H1 (cell line): ENCODE data around the gene F5. TPM values are rescaled to one million over a fixed set of nuclear protein-coding genes. Genes with fewer than 3 reads are reported as not detected.

Source experiments
- CTCF ChIA-PET: fragments of 300-600 bp; sonication (Branson Sonifier 250); formaldehyde crosslinking; loops from one replicate; lab custom pipeline; 2021; ENCODE audit not compliant: partially characterized antibody; lab: Charles Lee
- POLR2A ChIA-PET: fragments of 300-600 bp; sonication (Branson Sonifier 250); formaldehyde crosslinking; loops from one replicate; lab custom pipeline; 2021; ENCODE audit warnings: inconsistent platforms; ENCODE audit not compliant: partially characterized antibody; lab: Charles Lee
- DNase-seq, 2 experiments: peaks; one replicate each; pipeline versions ENCODE4 v3.0.0 to v3.0.0-alpha.2; 2010 to 2022; ENCODE audit warnings: low spot score in 2 of 2, low read depth in 1 of 2, mixed read lengths in 1 of 2
- FAIRE-seq: peaks from 2 replicates; lab custom pipeline; 2011; peaks lifted over from hg19 to GRCh38; lab: Jason Lieb, UNC
- H2AFZ ChIP-seq: 2 replicates; pipeline ENCODE4 v1.8.1; 2012; ENCODE audit warnings: low read length, inconsistent platforms
- H2AK5ac ChIP-seq: 2 replicates; pipeline ENCODE4 v1.6.1; 2013; ENCODE audit warnings: low read depth, low read length
- H2BK120ac ChIP-seq: replicated peaks from 2 replicates; pipeline ENCODE3; 2013; ENCODE audit warnings: low read depth, low read length, inconsistent platforms
- H2BK12ac ChIP-seq: 2 replicates; pipeline ENCODE4 v1.6.1; 2013; ENCODE audit warnings: low read depth, low read length
- H2BK15ac ChIP-seq: 2 replicates; pipeline ENCODE4 v1.6.1; 2013; ENCODE audit warnings: low read length
- H2BK20ac ChIP-seq: 2 replicates; pipeline ENCODE4 v1.6.1; 2013; ENCODE audit warnings: low read length
- H2BK5ac ChIP-seq: 2 replicates; pipeline ENCODE4 v1.6.1; 2013; ENCODE audit warnings: low read depth, low read length
- H3K14ac ChIP-seq: 2 replicates; pipeline ENCODE4 v1.6.1; 2013; ENCODE audit warnings: inconsistent platforms; ENCODE audit not compliant: insufficient read length
- H3K18ac ChIP-seq: 2 replicates; pipeline ENCODE4 v1.6.1; 2013; ENCODE audit warnings: low read length; ENCODE audit errors: extremely low read depth
- H3K23ac ChIP-seq: 2 replicates; pipeline ENCODE4 v1.6.1; 2013; ENCODE audit warnings: inconsistent platforms; ENCODE audit not compliant: insufficient read length
- H3K23me2 ChIP-seq: 2 replicates; pipeline ENCODE4 v1.6.1; 2013; ENCODE audit warnings: low read depth, low read length
- H3K27ac ChIP-seq: 2 replicates; pipeline ENCODE4 v1.6.1; 2011; ENCODE audit warnings: low read depth, low read length, inconsistent platforms
- H3K27me3 ChIP-seq, 4 experiments: replicated peaks in 1 of 4; 1 replicate in 1 of 4; 2 replicates in 3 of 4; pipeline versions ENCODE4 v1.6.1 to v1.8.1; 2011 to 2013; ENCODE audit warnings: low read length in 3 of 4, mild to moderate bottlenecking in 3 of 4, inconsistent platforms in 2 of 4, mixed read lengths in 2 of 4, moderate library complexity in 1 of 4; ENCODE audit not compliant: control insufficient read depth in 3 of 4, insufficient read depth in 3 of 4; ENCODE audit errors: extremely low read depth in 1 of 4
- H3K36me3 ChIP-seq, 4 experiments: 2 replicates each; pipeline versions ENCODE4 v1.6.1 to v1.8.1; 2011 to 2013; ENCODE audit warnings: mild to moderate bottlenecking in 4 of 4, low read length in 3 of 4, moderate library complexity in 2 of 4, control low read depth in 1 of 4, inconsistent platforms in 1 of 4; ENCODE audit not compliant: insufficient read depth in 4 of 4, control insufficient read depth in 2 of 4
- H3K4ac ChIP-seq: replicated peaks from 2 replicates; pipeline ENCODE3; 2013; ENCODE audit warnings: low read length, low read depth, mixed read lengths, inconsistent platforms; ENCODE audit not compliant: insufficient read length
- H3K4me1 ChIP-seq, 4 experiments: replicated peaks in 1 of 4; 1 replicate in 1 of 4; 2 replicates in 3 of 4; pipeline versions ENCODE4 v1.6.1 to v1.8.1; 2011 to 2013; ENCODE audit warnings: low read length in 3 of 4, inconsistent platforms in 2 of 4, mixed read lengths in 1 of 4; ENCODE audit not compliant: insufficient read depth in 4 of 4, control insufficient read depth in 3 of 4
- H3K4me2 ChIP-seq, 2 experiments: 2 replicates each; pipeline versions ENCODE4 v1.6.1 to v1.8.1; 2011 to 2013; ENCODE audit warnings: low read depth in 2 of 2, low read length in 2 of 2, control low read depth in 1 of 2, inconsistent platforms in 1 of 2, mild to moderate bottlenecking in 1 of 2; ENCODE audit not compliant: insufficient read depth in 1 of 2
- H3K4me3 ChIP-seq, 4 experiments: fragments of 200-600, 300-600 bp in 1 of 4; sonication (generic), shearing (Covaris generic), sonication (Bioruptor Twin) in 1 of 4; 2 replicates each; pipeline versions ENCODE4 v1.5.1 to v1.8.1; 2011 to 2016; ENCODE audit warnings: low read length in 4 of 4, low read depth in 3 of 4, control low read depth in 2 of 4, inconsistent platforms in 2 of 4, mild to moderate bottlenecking in 2 of 4, mixed read lengths in 1 of 4, moderate library complexity in 1 of 4; ENCODE audit not compliant: insufficient read depth in 2 of 4; ENCODE audit errors: extremely low read depth in 1 of 4
- H3K56ac ChIP-seq: replicated peaks from 2 replicates; pipeline ENCODE3; 2013; ENCODE audit warnings: low read depth, mild to moderate bottlenecking, mixed read lengths, low read length, inconsistent platforms; ENCODE audit not compliant: insufficient read length
- H3K79me1 ChIP-seq: 2 replicates; pipeline ENCODE4 v1.6.1; 2013; ENCODE audit warnings: low read depth, low read length, control low read depth
- H3K79me2 ChIP-seq, 2 experiments: 2 replicates each; pipeline versions ENCODE4 v1.6.1 to v1.8.1; 2012 to 2013; ENCODE audit warnings: low read length in 2 of 2, mild to moderate bottlenecking in 2 of 2, inconsistent platforms in 1 of 2; ENCODE audit not compliant: insufficient read depth in 2 of 2, control insufficient read depth in 1 of 2
- H3K9ac ChIP-seq, 4 experiments: replicated peaks in 1 of 4; 1 replicate in 1 of 4; 2 replicates in 3 of 4; pipeline versions ENCODE4 v1.6.1 to v1.8.1; 2011 to 2013; ENCODE audit warnings: low read depth in 3 of 4, low read length in 3 of 4, control low read depth in 2 of 4, mild to moderate bottlenecking in 2 of 4, moderate library complexity in 2 of 4, inconsistent platforms in 1 of 4; ENCODE audit errors: extremely low read depth in 1 of 4
- H3K9me3 ChIP-seq, 2 experiments: 2 replicates each; pipeline versions ENCODE4 v1.6.1 to v1.8.1; 2012 to 2013; ENCODE audit warnings: mild to moderate bottlenecking in 2 of 2, moderate library complexity in 2 of 2, control low read depth in 1 of 2, inconsistent platforms in 1 of 2, low read depth in 1 of 2, low read length in 1 of 2, mixed read lengths in 1 of 2; ENCODE audit not compliant: insufficient read depth in 2 of 2
- H4K20me1 ChIP-seq, 2 experiments: replicated peaks in 1 of 2; 2 replicates each; pipeline versions ENCODE3 to v1.8.1; 2011 to 2013; ENCODE audit warnings: inconsistent platforms in 2 of 2, low read length in 2 of 2, mild to moderate bottlenecking in 1 of 2; ENCODE audit not compliant: insufficient read depth in 2 of 2, control insufficient read depth in 1 of 2
- H4K5ac ChIP-seq: 2 replicates; pipeline ENCODE4 v1.6.1; 2013; ENCODE audit warnings: low read length, low read depth, mixed read lengths, inconsistent platforms; ENCODE audit not compliant: insufficient read length
- H4K8ac ChIP-seq: 2 replicates; pipeline ENCODE4 v1.8.0; 2013; ENCODE audit warnings: mild to moderate bottlenecking, moderate library complexity, low read length, inconsistent platforms; ENCODE audit not compliant: insufficient read depth; ENCODE audit errors: extremely low read depth
- H4K91ac ChIP-seq: replicated peaks from 2 replicates; pipeline ENCODE3; 2013; ENCODE audit warnings: low read length, mixed read lengths, inconsistent platforms; ENCODE audit not compliant: insufficient read length
- CTCF ChIP-seq, 3 experiments: IDR thresholded peaks; 1 replicate in 2 of 3; 2 replicates in 1 of 3; pipeline versions ENCODE4 v1.5.1 to v1.6.1; 2011; ENCODE audit warnings: low read length in 3 of 3, mild to moderate bottlenecking in 3 of 3, inconsistent platforms in 2 of 3, low read depth in 1 of 3, moderate library complexity in 1 of 3; ENCODE audit not compliant: insufficient read depth in 1 of 3; ENCODE audit errors: control extremely low read depth in 1 of 3
- EP300 ChIP-seq, 2 experiments: IDR thresholded peaks; 1 replicate in 1 of 2; 2 replicates in 1 of 2; pipeline ENCODE4 v1.6.1; 2011 to 2012; ENCODE audit warnings: low read depth in 2 of 2, low read length in 2 of 2, mild to moderate bottlenecking in 2 of 2, borderline replicate concordance in 1 of 2, inconsistent platforms in 1 of 2, moderate library complexity in 1 of 2
- GABPA ChIP-seq: IDR thresholded peaks from 2 replicates; pipeline ENCODE4 v1.6.1; 2011; ENCODE audit warnings: mild to moderate bottlenecking, low read length, moderate library complexity, borderline replicate concordance; ENCODE audit not compliant: insufficient read depth
- MAX ChIP-seq: IDR thresholded peaks from 2 replicates; pipeline ENCODE4 v1.6.1; 2012; ENCODE audit warnings: inconsistent platforms
- WGBS, 2 experiments: shearing (Covaris generic) in 1 of 2; methylation state at CpG; one replicate each; pipeline versions ENCODE4 v1.1.6 to v1.1.7; 2013 to 2015; ENCODE audit warnings: low lambda C conversion rate in 2 of 2, mixed read lengths in 2 of 2, inconsistent platforms in 1 of 2, low coverage in 1 of 2, missing lambda C conversion rate in 1 of 2; ENCODE audit not compliant: insufficient replicate concordance in 2 of 2, insufficient coverage in 1 of 2, insufficient read length in 1 of 2; ENCODE audit errors: extremely low coverage in 1 of 2, missing lambda C conversion rate in 1 of 2; 5-methylcytosine and 5-hydroxymethylcytosine counted together
- long read RNA-seq, 2 experiments: library from RNA in 1 of 2; library from capped mRNA in 1 of 2; stranded (forward); transcript quantifications; one replicate each; pipeline ENCODE4 v2.0.0, GENCODE V29; 2021; ENCODE audit warnings: inconsistent platforms in 1 of 2
- polyA minus RNA-seq, 3 experiments: library from RNA; depleted of rRNA, polyadenylated mRNA; stranded (reverse); fragments of >200 nt; gene quantifications; 1 replicate in 2 of 3; 2 replicates in 1 of 3; pipeline ENCODE4 v1.2.3, GENCODE V29; 2011
- polyA plus RNA-seq, 7 experiments: library from polyadenylated mRNA; depleted of rRNA in 3 of 7; stranded (reverse) in 5 of 7; unstranded in 2 of 7; fragments of >200 nt in 5 of 7; fragments of 200-250 nt in 2 of 7; gene quantifications; 1 replicate in 5 of 7; 2 replicates in 1 of 7; 4 replicates in 1 of 7; pipeline versions ENCODE4 v1.2.1 to v1.2.3, GENCODE V29; 2011 to 2013; ENCODE audit warnings: missing spikeins in 2 of 7, mixed read lengths in 2 of 7
- total RNA-seq: library from RNA; stranded (reverse); fragmentation: NEBNext Ultra II Directional; extraction: Animal tissue kit (Norgen Biotek cat#: 25700); gene quantifications from 2 replicates; pipeline ENCODE4 v1.2.1, GENCODE V29; 2021

The F5 gene
- total RNA-seq (0.04 TPM in 1 of 2 replicates, not detected in the other), polyA plus RNA-seq (2011; rRNA removed) (0.02 and 0.06 TPM in 2 replicates), polyA minus RNA-seq (2011; rRNA and poly(A)+ RNA removed) (0.03 and 0.05 TPM in 2 replicates)
- polyA plus RNA-seq (2011; cell fraction: cytosol; rRNA removed) = 0.01 TPM
- 0.10 TPM for polyA plus RNA-seq (2011; cell fraction: nucleus; rRNA removed)
- 0.03 to 0.07 TPM (median 0.05 TPM) in 4 replicates for polyA plus RNA-seq (2012, experiment 1 of 2)
- polyA plus RNA-seq (2012, experiment 2 of 2) = not detected
- polyA plus RNA-seq (2013, experiment 1 of 2) = 0.24 TPM
- 0.11 TPM for polyA plus RNA-seq (2013, experiment 2 of 2)
- not detected for polyA minus RNA-seq (2011; cell fraction: cytosol; rRNA and poly(A)+ RNA removed)
- polyA minus RNA-seq (2011; cell fraction: nucleus; rRNA and poly(A)+ RNA removed) = 0.20 TPM
- long read RNA-seq, experiment 1 = 0 reads
- long read RNA-seq, experiment 2 = 0 reads

GRCh38 chr1:169586395-169587255 lies at the start of gene F5:
Gene F5, minus strand, starts transcription at chr1:169586481. Its CDS starts 95 bp downstream, at chr1:169586386.
- FAIRE-seq (no peak), DNase-seq (peak; percentile 76 to 77)
- POLR2A ChIA-PET = interaction anchor here (2.3 kb wide), 1 partner anchor 9 kb away, joined by 6 read pairs; no protein-coding TSS in a partner anchor
- 46% methylated on average over 15 of the region's 15 CpGs; no CpG with 5 or more reads in 1 of the 2 experiments for WGBS, 2 experiments
- H2BK5ac ChIP-seq = 0 out of 2 replicates have a peak within 1 kb of the TSS, but pooled peaks have one; percentile 41
- no peaks in the 10 kb centered on the region for H3K36me3 ChIP-seq
- H2BK15ac ChIP-seq = 0 out of 2 replicates have a peak within 1 kb of the TSS, but pooled peaks have one; percentile 63
- H3K14ac ChIP-seq = no peak within 1 kb of the TSS
- H2BK120ac ChIP-seq = no peak within 1 kb of the TSS
- no peak within 1 kb of the TSS for H4K91ac ChIP-seq
- peak within 1 kb of the TSS; percentile 83; the same call in 1 of the 2 replicates for H2AFZ ChIP-seq
- peak within 1 kb of the TSS; percentile 91 for H3K18ac ChIP-seq
- peak within 1 kb of the TSS in 1 of 4 experiments; percentile 42; a peak in 3 of 8 replicates for H3K4me3 ChIP-seq
- no peaks in the 10 kb centered on the region for H4K20me1 ChIP-seq
- H2AK5ac ChIP-seq = no peak within 1 kb of the TSS
- peak within 1 kb of the TSS; percentile 6 for H4K5ac ChIP-seq
- no peak within 1 kb of the TSS for H2BK12ac ChIP-seq
- peak within 1 kb of the TSS; percentile 26 to 68 for H3K4me2 ChIP-seq
- no peak within 1 kb of the TSS; a peak in 1 of 7 replicates for H3K9ac ChIP-seq
- peaks cover 0 to 2% (median under 1%) of the 10 kb centered on the region in 4 experiments; a peak in 3 of 7 replicates for H3K4me1 ChIP-seq
- H3K23ac ChIP-seq = no peak within 1 kb of the TSS
- no peak within 1 kb of the TSS for H3K27ac ChIP-seq
- H3K27me3 ChIP-seq = no peaks in the 10 kb centered on the region; a peak in 1 of 7 replicates
- no peak within 1 kb of the TSS for H3K56ac ChIP-seq
- CTCF ChIA-PET = interaction anchor here (0.6 to 2.3 kb wide), 28 partner anchors 10 to 373 kb away, joined by 3 to 13 read pairs (median 4); partner anchors contain the start of gene SELP
- peak within 1 kb of the TSS; percentile 65 for H3K4ac ChIP-seq
- peak within 1 kb of the TSS; percentile 60; the same call in 1 of the 2 replicates for H4K8ac ChIP-seq
- H3K9me3 ChIP-seq = no peaks in the 10 kb centered on the region
- no peaks in the 10 kb centered on the region for H3K23me2 ChIP-seq
- 0 out of 2 replicates have a peak within 1 kb of the TSS, but pooled peaks have one; percentile 73 for H2BK20ac ChIP-seq
- H3K79me2 ChIP-seq = no peaks in the 10 kb centered on the region
- H3K79me1 ChIP-seq = no peaks in the 10 kb centered on the region
- TF ChIP-seq MAX (peak; percentile 33; the same call in 1 of the 2 replicates), GABPA (peak; percentile 15; the same call in 1 of the 2 replicates), EP300 (IDR thresholded peaks at IDR 0.05; ENCODE audit: borderline replicate concordance in 1 of 2, low read depth in 2 of 2, low read length in 2 of 2) (peak in 1 of 2 experiments; percentile 58; a peak in 1 of 3 replicates), CTCF (IDR thresholded peaks at IDR 0.05; ENCODE audit: control extremely low read depth in 1 of 3, insufficient read depth in 1 of 3, low read depth in 1 of 3, low read length in 3 of 3) (peak; percentile 72 to 79 (median 72))
